ENCODE results near the gene ATAD5. TPM values are rescaled to one million over a fixed set of nuclear protein-coding genes. Genes with fewer than 3 reads are reported as not detected.

ATAD5 gene
- total and polyA plus RNA-seq, 2 of the 13 experiments (the other 11 are each of a cell fraction or from before 2014, with no cell fraction given), result 1.8 to 10.7 TPM

- no peak for TF ChIP-seq TIGD3 (CRISPR knock-in tag; IDR thresholded peaks at IDR 0.05; ENCODE audit: borderline replicate concordance)
- peak; percentile 83 for TF ChIP-seq ZNF772 (CRISPR knock-in tag; IDR thresholded peaks at IDR 0.05)
- TF ChIP-seq, protein P1, sequence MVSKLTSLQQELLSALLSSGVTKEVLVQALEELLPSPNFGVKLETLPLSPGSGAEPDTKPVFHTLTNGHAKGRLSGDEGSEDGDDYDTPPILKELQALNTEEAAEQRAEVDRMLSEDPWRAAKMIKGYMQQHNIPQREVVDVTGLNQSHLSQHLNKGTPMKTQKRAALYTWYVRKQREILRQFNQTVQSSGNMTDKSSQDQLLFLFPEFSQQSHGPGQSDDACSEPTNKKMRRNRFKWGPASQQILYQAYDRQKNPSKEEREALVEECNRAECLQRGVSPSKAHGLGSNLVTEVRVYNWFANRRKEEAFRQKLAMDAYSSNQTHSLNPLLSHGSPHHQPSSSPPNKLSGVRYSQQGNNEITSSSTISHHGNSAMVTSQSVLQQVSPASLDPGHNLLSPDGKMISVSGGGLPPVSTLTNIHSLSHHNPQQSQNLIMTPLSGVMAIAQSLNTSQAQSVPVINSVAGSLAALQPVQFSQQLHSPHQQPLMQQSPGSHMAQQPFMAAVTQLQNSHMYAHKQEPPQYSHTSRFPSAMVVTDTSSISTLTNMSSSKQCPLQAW (CRISPR knock-in tag; IDR thresholded peaks at IDR 0.05), result 0 out of 2 replicates have a peak, but pooled peaks have one; percentile 23
- TF ChIP-seq, protein P2, sequence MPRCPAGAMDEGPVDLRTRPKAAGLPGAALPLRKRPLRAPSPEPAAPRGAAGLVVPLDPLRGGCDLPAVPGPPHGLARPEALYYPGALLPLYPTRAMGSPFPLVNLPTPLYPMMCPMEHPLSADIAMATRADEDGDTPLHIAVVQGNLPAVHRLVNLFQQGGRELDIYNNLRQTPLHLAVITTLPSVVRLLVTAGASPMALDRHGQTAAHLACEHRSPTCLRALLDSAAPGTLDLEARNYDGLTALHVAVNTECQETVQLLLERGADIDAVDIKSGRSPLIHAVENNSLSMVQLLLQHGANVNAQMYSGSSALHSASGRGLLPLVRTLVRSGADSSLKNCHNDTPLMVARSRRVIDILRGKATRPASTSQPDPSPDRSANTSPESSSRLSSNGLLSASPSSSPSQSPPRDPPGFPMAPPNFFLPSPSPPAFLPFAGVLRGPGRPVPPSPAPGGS (CRISPR knock-in tag; IDR thresholded peaks at IDR 0.05), result no peak
- no peak for TF ChIP-seq HNF4G (IDR thresholded peaks at IDR 0.05; ENCODE audit: borderline replicate concordance, low read depth, low read length)
- no peak for TF ChIP-seq HNF4G (CRISPR knock-in tag; IDR thresholded peaks at IDR 0.05; ENCODE audit: borderline replicate concordance, low read depth)
- peak; percentile 95 for TF ChIP-seq ZGPAT (CRISPR knock-in tag; IDR thresholded peaks at IDR 0.05)
- no peak for TF ChIP-seq MAFG (CRISPR knock-in tag; IDR thresholded peaks at IDR 0.05)
- TF ChIP-seq ATF5 (CRISPR knock-in tag; IDR thresholded peaks at IDR 0.05; ENCODE audit: low read depth), result no peak
- TF ChIP-seq, protein P3, sequence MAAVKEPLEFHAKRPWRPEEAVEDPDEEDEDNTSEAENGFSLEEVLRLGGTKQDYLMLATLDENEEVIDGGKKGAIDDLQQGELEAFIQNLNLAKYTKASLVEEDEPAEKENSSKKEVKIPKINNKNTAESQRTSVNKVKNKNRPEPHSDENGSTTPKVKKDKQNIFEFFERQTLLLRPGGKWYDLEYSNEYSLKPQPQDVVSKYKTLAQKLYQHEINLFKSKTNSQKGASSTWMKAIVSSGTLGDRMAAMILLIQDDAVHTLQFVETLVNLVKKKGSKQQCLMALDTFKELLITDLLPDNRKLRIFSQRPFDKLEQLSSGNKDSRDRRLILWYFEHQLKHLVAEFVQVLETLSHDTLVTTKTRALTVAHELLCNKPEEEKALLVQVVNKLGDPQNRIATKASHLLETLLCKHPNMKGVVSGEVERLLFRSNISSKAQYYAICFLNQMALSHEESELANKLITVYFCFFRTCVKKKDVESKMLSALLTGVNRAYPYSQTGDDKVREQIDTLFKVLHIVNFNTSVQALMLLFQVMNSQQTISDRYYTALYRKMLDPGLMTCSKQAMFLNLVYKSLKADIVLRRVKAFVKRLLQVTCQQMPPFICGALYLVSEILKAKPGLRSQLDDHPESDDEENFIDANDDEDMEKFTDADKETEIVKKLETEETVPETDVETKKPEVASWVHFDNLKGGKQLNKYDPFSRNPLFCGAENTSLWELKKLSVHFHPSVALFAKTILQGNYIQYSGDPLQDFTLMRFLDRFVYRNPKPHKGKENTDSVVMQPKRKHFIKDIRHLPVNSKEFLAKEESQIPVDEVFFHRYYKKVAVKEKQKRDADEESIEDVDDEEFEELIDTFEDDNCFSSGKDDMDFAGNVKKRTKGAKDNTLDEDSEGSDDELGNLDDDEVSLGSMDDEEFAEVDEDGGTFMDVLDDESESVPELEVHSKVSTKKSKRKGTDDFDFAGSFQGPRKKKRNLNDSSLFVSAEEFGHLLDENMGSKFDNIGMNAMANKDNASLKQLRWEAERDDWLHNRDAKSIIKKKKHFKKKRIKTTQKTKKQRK (IDR thresholded peaks at IDR 0.05; ENCODE audit: low read length), result no peak
- TF ChIP-seq ZNF777 (CRISPR knock-in tag; IDR thresholded peaks at IDR 0.05), result peak; percentile 51; the same call in 1 of the 2 replicates
- peak; percentile 64 for TF ChIP-seq NFYC (CRISPR knock-in tag; IDR thresholded peaks at IDR 0.05)
- peak; percentile 37; the same call in 1 of the 2 replicates for TF ChIP-seq GTF3A (CRISPR knock-in tag; conservative IDR thresholded peaks at IDR 0.05)
- peak; percentile 86 for TF ChIP-seq REL (CRISPR knock-in tag; conservative IDR thresholded peaks at IDR 0.05)
- TF ChIP-seq POGZ (CRISPR knock-in tag; IDR thresholded peaks at IDR 0.05), result peak; percentile 89
- peak; percentile 66; the same call in 1 of the 2 replicates for TF ChIP-seq ZNF225 (CRISPR knock-in tag; IDR thresholded peaks at IDR 0.05)
- TF ChIP-seq, protein P4, sequence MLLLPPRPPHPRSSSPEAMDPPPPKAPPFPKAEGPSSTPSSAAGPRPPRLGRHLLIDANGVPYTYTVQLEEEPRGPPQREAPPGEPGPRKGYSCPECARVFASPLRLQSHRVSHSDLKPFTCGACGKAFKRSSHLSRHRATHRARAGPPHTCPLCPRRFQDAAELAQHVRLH (CRISPR knock-in tag; IDR thresholded peaks at IDR 0.05; ENCODE audit: borderline replicate concordance, low read depth), result peak; percentile 41; the same call in 1 of the 2 replicates
- peak; percentile 73 for TF ChIP-seq TARDBP (CRISPR knock-in tag; IDR thresholded peaks at IDR 0.05)
- no peak for TF ChIP-seq ZKSCAN1 (IDR thresholded peaks at IDR 0.05; ENCODE audit: low read length)
Observed at GRCh38 chr17:30831663-30832437, at the start of gene ATAD5 (continued).

Measured in HepG2 (cell line).